Spleen (tissue), 7 donors: ENCODE results near the gene SUN2.

ENCODE experiments used
- CTCF ChIP-seq, 11 experiments: fragments of 200-600 bp in 7 of 11; fragments of 450-650 bp in 4 of 11; sonication (generic) in 4 of 11; IDR thresholded peaks in 8 of 11; conservative IDR thresholded peaks in 3 of 11; 1 replicate in 7 of 11; 2 replicates in 4 of 11; pipeline versions ENCODE4 v1.4.0 to v1.8.0; 2016 to 2021; ENCODE audit warnings: antibody characterized with exemption in 11 of 11, inconsistent platforms in 4 of 11, mild to moderate bottlenecking in 1 of 11
- POLR2A ChIP-seq, 3 donors: fragments of 450-650 bp; IDR thresholded peaks; one replicate each; pipeline ENCODE4 v1.5.1; 2017; ENCODE audit warnings: antibody characterized with exemption in 3 of 3, mild to moderate bottlenecking in 1 of 3
- donor health status: DM: no; HTN: no; CAD: no; lungs with moderate emphysema.
- donor health status: DM: no; HTN: no; CAD: no.
- donor health status: DM: no; HTN: no; CAD: no.

DNA sequence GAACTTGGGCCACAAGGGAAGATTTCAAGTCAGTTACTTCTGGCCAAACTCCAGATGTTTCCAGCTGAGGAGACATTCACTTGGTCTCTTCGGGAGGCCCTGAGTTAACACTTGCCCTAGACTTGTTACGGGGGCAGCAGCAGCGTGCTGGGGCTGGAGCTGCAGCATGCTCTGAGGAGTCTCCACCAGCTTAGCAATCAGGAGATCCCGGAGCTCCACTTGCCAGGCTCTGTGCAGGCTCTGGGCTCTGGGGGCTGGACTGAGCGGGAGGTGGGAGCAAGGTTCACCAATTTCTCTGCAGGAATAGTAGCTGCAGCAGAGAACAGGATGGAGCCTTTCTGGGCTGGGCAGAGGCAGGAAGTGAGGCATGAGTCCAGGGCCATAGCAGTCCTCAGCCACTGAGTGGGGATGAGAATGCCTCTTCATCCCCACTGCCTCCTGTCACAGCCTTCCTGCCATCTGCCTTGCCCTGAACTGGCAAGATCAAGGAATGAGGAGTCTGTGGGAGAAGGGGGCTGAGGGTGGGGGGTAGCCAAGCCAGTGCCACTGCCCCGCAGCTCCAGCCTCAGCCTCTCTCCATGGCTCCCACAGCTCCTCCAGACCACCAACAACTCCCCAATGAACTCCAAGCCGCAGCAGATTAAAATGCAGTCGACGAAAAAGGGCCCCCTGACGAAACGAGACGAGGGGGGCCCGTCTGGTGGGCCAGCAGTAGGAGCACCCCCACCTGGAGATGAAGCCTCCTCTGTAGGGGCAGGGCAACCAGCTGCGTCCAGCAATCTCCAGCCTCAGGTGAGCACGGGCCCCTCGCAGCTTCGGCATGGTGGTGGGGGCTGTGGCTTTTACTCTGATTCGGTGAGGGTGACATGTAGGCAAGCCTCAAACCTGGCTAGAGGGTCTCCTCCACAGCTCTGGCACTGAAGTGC is 26.7 kb downstream of the SUN2 start:
- no peak for TF ChIP-seq CTCF (IDR thresholded peaks at IDR 0.05 in 8 of 11, conservative IDR thresholded peaks at IDR 0.05 in 3 of 11)
- no peak for TF ChIP-seq POLR2A (IDR thresholded peaks at IDR 0.05)
